Body of pancreas (tissue), 4 donors: ENCODE data around the gene AMH. TPM values are rescaled to one million over a fixed set of nuclear protein-coding genes. Genes with fewer than 3 reads are reported as not detected.

ENCODE experiments used
- ATAC-seq: fragments of 150-250 bp; one replicate; pipeline ENCODE4 v1.9.1; 2016
- DNase-seq, 4 donors: peaks; one replicate each; pipeline ENCODE4 v3.0.0-alpha.2; 2019
- H3K27ac ChIP-seq, 4 donors: fragments of 200-600 bp; sonication (generic); 1 replicate in 3 of 4; 2 replicates in 1 of 4; pipeline versions ENCODE4 v1.5.1 to v1.6.1; 2016 to 2019; ENCODE audit warnings: mild to moderate bottlenecking in 1 of 4, mixed read lengths in 1 of 4, moderate library complexity in 1 of 4
- H3K27me3 ChIP-seq, 2 donors: fragments of 200-600 bp; sonication (generic); one replicate each; pipeline ENCODE4 v1.6.0; 2016; ENCODE audit warnings: mild to moderate bottlenecking in 1 of 2
- H3K36me3 ChIP-seq, 2 donors: fragments of 200-600 bp; sonication (generic); replicated peaks in 1 of 2; 2 replicates each; pipeline ENCODE4 v1.5.1; 2016; ENCODE audit warnings: low read depth in 2 of 2; ENCODE audit not compliant: insufficient read depth in 1 of 2
- H3K4me1 ChIP-seq: fragments of 200-600 bp; sonication (generic); one replicate; pipeline ENCODE4 v1.6.0; 2016
- H3K4me3 ChIP-seq, 2 donors: fragments of 200-600 bp; sonication (generic); 1 replicate in 1 of 2; 2 replicates in 1 of 2; pipeline ENCODE4 v1.5.1; 2016 to 2019
- H3K9me3 ChIP-seq, 3 donors: fragments of 200-600 bp; sonication (generic); 1 replicate in 2 of 3; 2 replicates in 1 of 3; pipeline ENCODE4 v1.5.1; 2016
- POLR2A ChIP-seq, 3 donors: fragments of 450-650 bp; IDR thresholded peaks; one replicate each; pipeline ENCODE4 v1.6.1; 2016; ENCODE audit warnings: antibody characterized with exemption in 3 of 3, mild to moderate bottlenecking in 2 of 3
- WGBS, 2 donors: methylation state at CpG; one replicate each; pipeline ENCODE4 v1.1.5; 2017; 5-methylcytosine and 5-hydroxymethylcytosine counted together
- intact Hi-C: fragments of 100-400 bp; cut with DNase I; formaldehyde crosslinking; loops from one replicate; pipeline ENCODE4 v1.15.1; 2023
- total RNA-seq, 2 donors: library from RNA; depleted of rRNA; stranded (reverse); fragments of >200 nt; gene quantifications; one replicate each; pipeline ENCODE4 v1.1.0, GENCODE V29; 2016
- TF ChIP-seq, protein P1 (sequence below), 7 experiments: fragments of 450-650 bp in 4 of 7; fragments of 200-600 bp in 3 of 7; sonication (generic) in 3 of 7; IDR thresholded peaks; one replicate each; pipeline ENCODE4 v1.5.1; 2016 to 2019; ENCODE audit warnings: antibody characterized with exemption in 7 of 7

The AMH gene
- total RNA-seq, 2 donors from 2014 or later = 0.99 to 11.7 TPM

DNA sequence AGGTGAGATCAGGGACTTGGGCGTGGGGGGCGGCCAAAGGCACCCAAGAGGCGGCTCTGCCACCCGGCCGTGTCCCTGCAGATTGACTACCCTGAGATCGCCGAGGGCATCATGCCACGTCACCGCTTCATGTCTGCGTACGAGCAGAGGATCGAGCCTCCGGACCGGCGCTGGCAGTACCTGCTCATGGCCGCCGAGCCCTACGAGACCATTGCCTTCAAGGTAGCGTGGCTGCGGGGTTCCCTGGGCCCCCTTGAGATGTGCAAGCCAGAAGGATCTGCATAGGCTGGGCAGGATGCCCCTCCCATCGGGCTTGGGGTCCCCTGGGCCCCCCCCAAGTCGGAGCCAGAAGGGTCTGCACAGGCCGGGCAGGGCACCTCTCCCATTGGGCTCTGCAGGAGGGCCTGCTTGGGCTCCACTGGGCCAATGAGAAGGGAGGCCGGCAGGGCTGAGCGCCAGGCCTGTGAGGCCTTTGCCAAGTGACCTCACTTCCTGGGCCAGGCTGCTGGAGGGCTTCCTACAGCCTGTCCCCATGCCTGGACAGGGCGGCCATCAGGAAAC, 2.2 kb upstream of the AMH start:
- WGBS, 2 donors = 74 to 80% methylated on average over 1 to 16 of the region's 26 CpGs
- ATAC-seq = peak; percentile 73
- TF ChIP-seq POLR2A (IDR thresholded peaks at IDR 0.05) = no peak
- TF ChIP-seq, protein P1, sequence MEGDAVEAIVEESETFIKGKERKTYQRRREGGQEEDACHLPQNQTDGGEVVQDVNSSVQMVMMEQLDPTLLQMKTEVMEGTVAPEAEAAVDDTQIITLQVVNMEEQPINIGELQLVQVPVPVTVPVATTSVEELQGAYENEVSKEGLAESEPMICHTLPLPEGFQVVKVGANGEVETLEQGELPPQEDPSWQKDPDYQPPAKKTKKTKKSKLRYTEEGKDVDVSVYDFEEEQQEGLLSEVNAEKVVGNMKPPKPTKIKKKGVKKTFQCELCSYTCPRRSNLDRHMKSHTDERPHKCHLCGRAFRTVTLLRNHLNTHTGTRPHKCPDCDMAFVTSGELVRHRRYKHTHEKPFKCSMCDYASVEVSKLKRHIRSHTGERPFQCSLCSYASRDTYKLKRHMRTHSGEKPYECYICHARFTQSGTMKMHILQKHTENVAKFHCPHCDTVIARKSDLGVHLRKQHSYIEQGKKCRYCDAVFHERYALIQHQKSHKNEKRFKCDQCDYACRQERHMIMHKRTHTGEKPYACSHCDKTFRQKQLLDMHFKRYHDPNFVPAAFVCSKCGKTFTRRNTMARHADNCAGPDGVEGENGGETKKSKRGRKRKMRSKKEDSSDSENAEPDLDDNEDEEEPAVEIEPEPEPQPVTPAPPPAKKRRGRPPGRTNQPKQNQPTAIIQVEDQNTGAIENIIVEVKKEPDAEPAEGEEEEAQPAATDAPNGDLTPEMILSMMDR (IDR thresholded peaks at IDR 0.05) = no peak

DNA sequence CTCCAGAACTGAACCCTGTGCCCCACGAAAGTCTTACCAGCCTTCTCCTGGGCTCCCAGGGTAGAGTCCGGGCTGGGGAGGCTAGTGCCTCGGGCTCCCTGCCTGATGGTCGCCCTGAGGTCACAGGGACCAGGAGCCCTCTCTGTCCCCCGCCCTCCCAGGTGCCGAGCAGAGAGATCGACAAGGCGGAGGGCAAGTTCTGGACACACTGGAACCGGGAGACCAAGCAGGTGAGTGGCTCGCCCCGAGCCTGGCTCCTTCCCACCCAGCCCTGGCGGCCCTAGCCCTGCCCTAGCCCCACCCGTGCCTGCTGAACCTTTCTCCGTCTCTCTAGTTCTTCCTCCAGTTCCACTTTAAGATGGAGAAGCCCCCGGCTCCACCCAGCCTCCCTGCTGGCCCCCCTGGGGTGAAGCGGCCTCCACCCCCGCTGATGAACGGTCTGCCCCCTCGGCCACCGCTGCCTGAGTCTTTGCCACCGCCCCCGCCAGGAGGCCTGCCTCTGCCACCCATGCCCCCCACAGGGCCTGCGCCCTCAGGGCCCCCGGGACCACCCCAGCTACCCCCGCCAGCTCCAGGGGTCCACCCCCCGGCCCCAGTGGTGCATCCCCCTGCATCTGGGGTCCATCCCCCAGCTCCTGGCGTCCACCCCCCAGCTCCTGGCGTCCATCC, 1.6 kb upstream of the AMH start:
- no peak for DNase-seq
- no peak overlapping the region for H3K4me3 ChIP-seq
- no peaks in the 10 kb centered on the region for H3K9me3 ChIP-seq
- H3K36me3 ChIP-seq = peaks cover 33 to 41% of the 10 kb centered on the region in 2 donors
- WGBS, 2 donors = 91 to 97% methylated on average over 10 to 24 of the region's 28 CpGs
- ATAC-seq = no peak
- peak overlapping the region in 2 of 4 donors; percentile 49 to 67 for H3K27ac ChIP-seq
- intact Hi-C loops = no loop called here
- H3K27me3 ChIP-seq = peaks cover 0 to 13% of the 10 kb centered on the region in 2 donors
- TF ChIP-seq, protein P1 (IDR thresholded peaks at IDR 0.05) = no peak
- TF ChIP-seq POLR2A (IDR thresholded peaks at IDR 0.05) = no peak
- peaks cover 35% of the 10 kb centered on the region for H3K4me1 ChIP-seq

More for the DNA sequence above, 2.2 kb upstream of the AMH start:
- Histone ChIP-seq H3K4me3 (no peak overlapping the region), H3K27me3 (peaks cover 0 to 7% of the 10 kb centered on the region in 2 donors), H3K4me1 (peaks cover 34% of the 10 kb centered on the region), H3K36me3 (peaks cover 33 to 41% of the 10 kb centered on the region in 2 donors), H3K27ac (peak overlapping the region in 2 of 4 donors; percentile 49 to 67), H3K9me3 (no peaks in the 10 kb centered on the region)
- DNase-seq = peak; percentile 60 to 72 (median 62)
- intact Hi-C loops = no loop called here

DNA sequence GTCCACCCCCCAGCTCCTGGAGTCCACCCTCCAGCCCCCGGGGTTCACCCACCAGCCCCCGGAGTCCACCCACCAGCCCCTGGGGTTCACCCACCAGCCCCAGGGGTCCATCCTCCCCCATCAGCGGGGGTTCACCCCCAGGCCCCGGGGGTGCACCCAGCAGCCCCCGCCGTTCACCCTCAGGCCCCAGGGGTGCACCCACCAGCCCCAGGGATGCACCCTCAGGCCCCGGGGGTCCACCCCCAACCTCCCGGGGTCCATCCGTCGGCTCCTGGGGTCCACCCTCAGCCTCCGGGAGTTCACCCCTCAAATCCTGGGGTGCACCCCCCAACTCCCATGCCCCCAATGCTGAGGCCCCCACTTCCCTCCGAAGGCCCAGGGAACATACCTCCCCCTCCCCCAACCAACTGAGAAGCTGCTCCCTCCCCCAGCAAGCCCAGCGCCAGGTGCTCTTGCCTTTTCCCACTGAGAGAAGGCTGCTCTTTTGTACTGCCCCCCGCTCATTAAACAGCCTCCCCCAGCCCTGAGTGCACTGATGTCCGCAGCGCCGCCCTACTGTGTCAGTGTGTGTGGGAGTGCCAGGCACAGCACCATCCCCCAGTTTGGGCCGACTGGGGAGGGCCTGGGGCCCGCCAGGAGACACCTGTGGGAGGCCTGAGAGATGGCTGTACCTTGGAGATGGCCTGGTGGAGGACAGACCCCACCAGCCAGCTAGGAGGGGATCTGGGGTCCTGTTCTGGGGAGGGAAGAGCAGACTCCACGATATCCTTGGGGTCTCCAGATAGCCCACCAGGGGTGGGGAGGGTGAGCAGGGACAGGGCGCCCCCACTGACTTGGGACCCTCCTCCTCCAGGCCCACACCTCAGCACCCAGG, 750 bp upstream of the AMH start:
- intact Hi-C loops = no loop called here
- Histone ChIP-seq H3K9me3 (no peaks in the 10 kb centered on the region), H3K36me3 (peaks cover 33 to 40% of the 10 kb centered on the region in 2 donors), H3K4me1 (peaks cover 43% of the 10 kb centered on the region), H3K27me3 (peaks cover 0 to 20% of the 10 kb centered on the region in 2 donors), H3K4me3 (no peak overlapping the region), H3K27ac (no peak overlapping the region)
- DNase-seq (no peak), ATAC-seq (no peak)
- TF ChIP-seq POLR2A (IDR thresholded peaks at IDR 0.05) = no peak
- TF ChIP-seq, protein P1 (IDR thresholded peaks at IDR 0.05) = no peak
- 87 to 88% methylated on average over 6 to 19 of the region's 21 CpGs for WGBS, 2 donors

DNA sequence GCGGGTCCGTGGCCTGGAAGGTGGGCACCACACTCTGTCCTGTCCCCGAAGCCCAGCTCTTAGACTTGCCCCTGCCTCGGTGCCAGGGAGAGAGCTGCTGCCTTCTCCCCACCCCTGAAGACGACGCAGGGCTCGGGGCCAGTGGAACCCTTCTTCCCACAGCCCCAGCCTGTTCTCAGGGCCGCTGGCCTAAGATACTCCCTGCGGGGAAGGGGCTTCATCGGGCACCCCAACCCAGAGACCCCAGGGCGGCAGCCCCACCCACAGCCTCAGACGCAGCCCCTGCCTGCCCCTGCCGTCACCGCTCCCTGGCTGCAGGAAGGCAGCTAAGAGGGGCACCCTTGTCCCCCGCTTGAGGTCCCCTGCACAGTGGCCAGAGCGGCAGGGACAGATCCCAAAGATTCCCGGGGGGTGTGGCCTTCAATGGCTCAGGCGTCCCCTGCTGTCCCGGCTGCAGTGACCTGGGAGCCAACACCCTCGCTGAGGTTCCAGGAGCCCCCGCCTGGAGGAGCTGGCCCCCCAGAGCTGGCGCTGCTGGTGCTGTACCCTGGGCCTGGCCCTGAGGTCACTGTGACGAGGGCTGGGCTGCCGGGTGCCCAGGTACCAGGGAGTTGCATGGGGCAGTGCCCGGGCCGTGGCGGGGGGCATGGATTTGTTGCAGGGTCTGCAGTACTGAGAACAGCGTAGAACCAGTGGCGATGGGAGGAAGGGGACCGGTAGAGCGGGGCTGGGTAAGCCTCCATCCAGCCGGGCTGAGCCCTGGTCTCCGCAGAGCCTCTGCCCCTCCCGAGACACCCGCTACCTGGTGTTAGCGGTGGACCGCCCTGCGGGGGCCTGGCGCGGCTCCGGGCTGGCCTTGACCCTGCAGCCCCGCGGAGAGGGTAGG, 1.0 kb downstream of the AMH start:
- Histone ChIP-seq H3K9me3 (no peaks in the 10 kb centered on the region), H3K4me1 (peaks cover 46% of the 10 kb centered on the region), H3K27ac (no peak overlapping the region), H3K27me3 (peaks cover 0 to 23% of the 10 kb centered on the region in 2 donors), H3K36me3 (peaks cover 18 to 22% of the 10 kb centered on the region in 2 donors), H3K4me3 (no peak overlapping the region)
- ATAC-seq (no peak), DNase-seq (no peak)
- 26% methylated on average over 41 of the region's 43 CpGs; no CpG with 5 or more reads in 1 of the 2 donors for WGBS, 2 donors
- intact Hi-C loops = no loop called here
- TF ChIP-seq, protein P1 (IDR thresholded peaks at IDR 0.05) = no peak
- TF ChIP-seq POLR2A (IDR thresholded peaks at IDR 0.05) = no peak
